ENCODE results near the gene HOXB13. TPM values are rescaled to one million over a fixed set of nuclear protein-coding genes. Genes with fewer than 3 reads are reported as not detected.

HOXB13 gene
- total RNA-seq, 1 donor from 2014 or later, result not detected

Other genes starting within 250 kb of the HOXB13 start
- not detected in 2 replicates for gene HOXB1, start 197.7 kb downstream of the HOXB13 start, total RNA-seq
- 21.8 and 24.0 TPM in 2 replicates for gene HOXB2, start 183.6 kb downstream of the HOXB13 start, total RNA-seq
- gene HOXB4, start 150.4 kb downstream of the HOXB13 start, total RNA-seq, result 6.6 and 6.9 TPM in 2 replicates
- gene HOXB3, start 138.5 kb downstream of the HOXB13 start, total RNA-seq, result 10.0 and 10.7 TPM in 2 replicates
- 0.07 TPM in 1 of 2 replicates, not detected in the other for gene HOXB5, start 135.0 kb downstream of the HOXB13 start, total RNA-seq
- gene HOXB6, start 123.8 kb downstream of the HOXB13 start, total RNA-seq, result 0.30 TPM in 1 of 2 replicates, not detected in the other
- gene HOXB7, start 117.7 kb downstream of the HOXB13 start, total RNA-seq, result 0.34 and 0.73 TPM in 2 replicates
- not detected in 2 replicates for gene HOXB8, start 113.5 kb downstream of the HOXB13 start, total RNA-seq
- 0.09 TPM in 2 replicates for gene HOXB9, start 102.4 kb downstream of the HOXB13 start, total RNA-seq
- not detected in 2 replicates for gene PRAC1, start 6.2 kb downstream of the HOXB13 start, total RNA-seq
- gene PRAC2, start 5.6 kb downstream of the HOXB13 start, total RNA-seq, result not detected in 2 replicates
- gene TTLL6, start 88.5 kb upstream of the HOXB13 start, total RNA-seq, result 0.07 TPM in 1 of 2 replicates, not detected in the other
- 116 and 129 TPM in 2 replicates for gene CALCOCO2, start 102.3 kb upstream of the HOXB13 start, total RNA-seq
- gene ATP5MC1, start 164.0 kb upstream of the HOXB13 start, total RNA-seq, result 114 and 120 TPM in 2 replicates
- gene UBE2Z, start 179.7 kb upstream of the HOXB13 start, total RNA-seq, result 75.1 and 78.3 TPM in 2 replicates
- 128 and 134 TPM in 2 replicates for gene SNF8, start 216.1 kb upstream of the HOXB13 start, total RNA-seq
- gene GIP, start 239.8 kb upstream of the HOXB13 start, total RNA-seq, result not detected in 2 replicates